Kidney epithelial cell (primary cell): ENCODE data around the gene SUGCT. TPM values are rescaled to one million over a fixed set of nuclear protein-coding genes. Genes with fewer than 3 reads are reported as not detected.

Source experiments
- DNase-seq: peaks from one replicate; pipeline ENCODE4 v3.0.0-alpha.2; 2010; ENCODE audit warnings: low read depth
- H3K27me3 ChIP-seq: 2 replicates; pipeline ENCODE4 v1.6.0; 2011; ENCODE audit warnings: low read length; ENCODE audit not compliant: control insufficient read depth, insufficient read depth
- H3K36me3 ChIP-seq: 2 replicates; pipeline ENCODE4 v1.5.1; 2011; ENCODE audit warnings: low read length; ENCODE audit not compliant: control insufficient read depth, insufficient read depth
- H3K4me3 ChIP-seq: 2 replicates; pipeline ENCODE4 v1.5.1; 2011; ENCODE audit warnings: low read depth, mild to moderate bottlenecking, control low read depth, low read length
- CTCF ChIP-seq: IDR thresholded peaks from 2 replicates; pipeline ENCODE4 v1.5.1; 2011; ENCODE audit warnings: mild to moderate bottlenecking, moderate library complexity, low read length, control low read depth, inconsistent platforms; ENCODE audit not compliant: insufficient read depth, poor library complexity, severe bottlenecking
- total RNA-seq: library from RNA; depleted of rRNA; stranded (reverse); fragments of >200 nt; gene quantifications from 2 replicates; pipeline ENCODE4 v1.2.3, GENCODE V29; 2015

Gene SUGCT
- total RNA-seq, 1 donor from 2014 or later, result 4.0 TPM

- no peak for TF ChIP-seq CTCF
- DNase-seq, result no peak
- H3K4me3 ChIP-seq, result no peak overlapping the region
- no peaks in the 10 kb centered on the region for H3K36me3 ChIP-seq
- no peaks in the 10 kb centered on the region for H3K27me3 ChIP-seq
Observed at GRCh38 chr7:40489844-40490602, 355.2 kb downstream of the SUGCT start.

- no peak for TF ChIP-seq CTCF
- Histone ChIP-seq H3K27me3 (no peaks in the 10 kb centered on the region), H3K36me3 (no peaks in the 10 kb centered on the region), H3K4me3 (no peak overlapping the region)
- DNase-seq, result no peak
Observed at GRCh38 chr7:40490603-40490924, 355.8 kb downstream of the SUGCT start.

DNA sequence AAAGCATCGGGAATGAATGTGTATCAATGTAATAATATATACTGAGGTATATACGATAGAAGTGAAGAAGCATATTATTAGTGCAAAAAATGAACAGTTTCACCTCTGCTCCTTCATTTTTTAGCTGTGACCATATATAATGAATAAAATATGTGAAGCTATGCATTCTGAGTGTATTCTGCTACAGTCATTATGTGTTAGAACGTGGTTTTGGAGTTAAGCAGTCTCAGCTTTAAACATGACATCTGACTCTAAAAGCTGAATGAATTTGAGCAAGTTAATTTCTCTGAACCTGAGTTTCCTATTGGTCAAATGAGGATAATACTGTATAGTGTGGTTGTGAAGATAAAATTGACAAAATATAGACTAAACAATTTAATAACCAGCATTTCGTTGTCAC lies 358.1 kb downstream of the SUGCT start:
- no peak for TF ChIP-seq CTCF
- H3K27me3 ChIP-seq, result no peaks in the 10 kb centered on the region
- DNase-seq, result no peak
- H3K36me3 ChIP-seq, result no peaks in the 10 kb centered on the region
- no peak overlapping the region for H3K4me3 ChIP-seq

GRCh38 chr7:40493609-40494051 lies 358.8 kb downstream of the SUGCT start:
- Histone ChIP-seq H3K27me3 (no peaks in the 10 kb centered on the region), H3K36me3 (no peaks in the 10 kb centered on the region), H3K4me3 (no peak overlapping the region)
- no peak for DNase-seq
- no peak for TF ChIP-seq CTCF

- no peak for TF ChIP-seq CTCF
- Histone ChIP-seq H3K27me3 (no peaks in the 10 kb centered on the region), H3K36me3 (no peaks in the 10 kb centered on the region), H3K4me3 (no peak overlapping the region)
- DNase-seq, result no peak
Observed at GRCh38 chr7:40498924-40499510, 364.2 kb downstream of the SUGCT start.

- Histone ChIP-seq H3K36me3 (no peaks in the 10 kb centered on the region), H3K27me3 (no peaks in the 10 kb centered on the region), H3K4me3 (no peak overlapping the region)
- DNase-seq, result no peak
- TF ChIP-seq CTCF, result no peak
Observed at GRCh38 chr7:40499718-40500117, 364.9 kb downstream of the SUGCT start.
